GM10266 (cell line): ENCODE results near the gene MT2A.

Experiments
- DNase-seq: peaks from one replicate; pipeline ENCODE4 v3.0.0; 2012; ENCODE audit errors: extremely low spot score
- TF ChIP-seq, protein P1 (sequence below): IDR thresholded peaks from 2 replicates; pipeline ENCODE4 v1.5.1; 2012; ENCODE audit warnings: mild to moderate bottlenecking, low read depth; ENCODE audit not compliant: control insufficient read depth, insufficient read depth; ENCODE audit errors: missing control alignments

MT2A gene

DNA sequence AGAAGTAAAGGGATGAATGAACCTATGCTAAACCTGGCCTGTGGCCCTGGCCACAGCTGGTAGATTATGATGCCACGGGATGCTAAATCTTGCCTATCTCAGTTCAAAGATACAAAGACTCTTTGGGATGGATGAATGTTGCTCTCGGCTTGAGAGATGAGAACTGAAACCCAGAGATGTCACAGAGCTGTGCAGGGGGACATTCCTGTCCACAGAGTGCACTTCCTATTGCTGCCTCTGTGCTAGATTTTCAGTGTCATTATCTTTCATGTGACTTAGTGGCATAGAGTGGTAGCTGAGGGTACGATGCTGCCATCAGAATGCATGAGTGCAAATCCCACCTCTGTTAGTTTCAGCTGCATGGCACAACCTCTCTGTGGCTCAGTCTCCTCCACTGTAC is 21.8 kb downstream of the MT2A start:
- TF ChIP-seq, protein P1, sequence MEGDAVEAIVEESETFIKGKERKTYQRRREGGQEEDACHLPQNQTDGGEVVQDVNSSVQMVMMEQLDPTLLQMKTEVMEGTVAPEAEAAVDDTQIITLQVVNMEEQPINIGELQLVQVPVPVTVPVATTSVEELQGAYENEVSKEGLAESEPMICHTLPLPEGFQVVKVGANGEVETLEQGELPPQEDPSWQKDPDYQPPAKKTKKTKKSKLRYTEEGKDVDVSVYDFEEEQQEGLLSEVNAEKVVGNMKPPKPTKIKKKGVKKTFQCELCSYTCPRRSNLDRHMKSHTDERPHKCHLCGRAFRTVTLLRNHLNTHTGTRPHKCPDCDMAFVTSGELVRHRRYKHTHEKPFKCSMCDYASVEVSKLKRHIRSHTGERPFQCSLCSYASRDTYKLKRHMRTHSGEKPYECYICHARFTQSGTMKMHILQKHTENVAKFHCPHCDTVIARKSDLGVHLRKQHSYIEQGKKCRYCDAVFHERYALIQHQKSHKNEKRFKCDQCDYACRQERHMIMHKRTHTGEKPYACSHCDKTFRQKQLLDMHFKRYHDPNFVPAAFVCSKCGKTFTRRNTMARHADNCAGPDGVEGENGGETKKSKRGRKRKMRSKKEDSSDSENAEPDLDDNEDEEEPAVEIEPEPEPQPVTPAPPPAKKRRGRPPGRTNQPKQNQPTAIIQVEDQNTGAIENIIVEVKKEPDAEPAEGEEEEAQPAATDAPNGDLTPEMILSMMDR: no peak
- DNase-seq: peak; percentile 83

DNA sequence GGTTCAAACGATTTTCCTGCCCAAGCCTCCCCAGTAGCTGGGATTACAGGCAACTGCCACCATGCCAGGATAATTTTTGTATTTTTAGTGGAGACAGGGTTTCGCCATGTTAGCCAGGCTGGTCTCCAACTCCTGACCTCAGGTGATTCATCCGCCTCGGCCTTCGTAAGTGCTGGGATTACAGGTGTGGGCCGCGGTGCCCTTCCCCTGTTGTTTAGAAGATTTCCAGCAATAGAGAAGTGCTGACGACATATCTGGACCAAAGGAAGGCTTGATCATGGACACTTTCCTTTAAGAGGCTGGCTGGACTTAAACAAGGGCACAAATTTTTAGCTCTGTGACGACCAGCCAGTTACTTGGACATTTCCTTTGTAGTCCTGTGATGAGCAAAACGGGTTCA is 22.8 kb downstream of the MT2A start:
- DNase-seq: no peak
- TF ChIP-seq, protein P1: no peak

DNA sequence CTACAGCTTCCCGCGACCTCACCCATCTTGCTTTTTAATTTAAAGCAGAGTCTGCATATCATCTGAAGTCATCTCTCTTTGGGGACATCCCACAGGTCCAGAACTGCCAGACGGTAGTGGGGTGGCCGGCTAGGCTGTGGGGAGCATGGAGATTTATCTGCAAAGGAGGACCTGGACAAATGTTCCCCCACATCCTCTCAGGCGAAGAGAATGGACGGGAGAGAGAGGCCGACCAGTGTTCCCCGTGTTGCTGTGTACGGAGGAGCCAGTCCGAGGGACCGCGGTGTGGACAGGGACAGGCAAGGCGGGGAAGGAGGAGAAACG is 23.4 kb downstream of the MT2A start:
- no peak for DNase-seq
- TF ChIP-seq, protein P1: no peak

DNA sequence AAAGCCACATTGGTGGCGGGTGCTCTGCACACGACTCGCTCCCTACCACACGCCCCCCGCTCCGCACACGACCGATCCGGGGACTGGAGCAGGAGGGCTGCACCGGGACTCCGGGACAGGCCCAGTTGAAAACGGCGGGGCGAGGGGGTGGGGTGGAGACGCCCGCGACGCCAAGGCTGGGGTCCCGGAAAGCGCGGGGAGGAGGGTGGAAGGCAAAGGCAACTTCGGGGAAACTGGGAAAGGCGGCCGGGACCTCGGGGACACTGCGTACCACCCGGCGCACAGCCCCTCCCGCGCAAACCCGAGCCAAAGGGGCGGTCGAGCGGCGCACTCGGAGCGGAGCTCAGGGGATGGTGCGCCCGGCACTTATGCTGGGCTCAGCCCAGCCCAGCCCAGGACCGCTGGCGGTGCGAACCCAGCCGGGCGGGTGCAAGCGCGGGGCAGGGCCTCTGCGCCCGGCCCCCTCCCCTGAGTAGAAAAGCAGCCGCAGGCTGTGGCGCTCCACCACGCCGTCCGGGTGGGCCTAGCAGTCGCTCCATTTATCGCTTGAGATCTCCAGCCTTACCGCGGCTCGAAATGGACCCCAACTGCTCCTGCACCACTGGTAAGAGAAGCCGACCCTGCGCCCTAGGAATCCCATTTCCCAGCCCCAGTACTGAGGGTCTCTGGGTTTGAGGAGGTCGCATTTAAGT is 23.9 kb downstream of the MT2A start, which contains the start of gene MT1M:
MT1M (plus strand) TSS at position 504 of the 692 bp plus-strand sequence; CDS start at position 577, 73 bp downstream.
- DNase-seq: no peak

DNA sequence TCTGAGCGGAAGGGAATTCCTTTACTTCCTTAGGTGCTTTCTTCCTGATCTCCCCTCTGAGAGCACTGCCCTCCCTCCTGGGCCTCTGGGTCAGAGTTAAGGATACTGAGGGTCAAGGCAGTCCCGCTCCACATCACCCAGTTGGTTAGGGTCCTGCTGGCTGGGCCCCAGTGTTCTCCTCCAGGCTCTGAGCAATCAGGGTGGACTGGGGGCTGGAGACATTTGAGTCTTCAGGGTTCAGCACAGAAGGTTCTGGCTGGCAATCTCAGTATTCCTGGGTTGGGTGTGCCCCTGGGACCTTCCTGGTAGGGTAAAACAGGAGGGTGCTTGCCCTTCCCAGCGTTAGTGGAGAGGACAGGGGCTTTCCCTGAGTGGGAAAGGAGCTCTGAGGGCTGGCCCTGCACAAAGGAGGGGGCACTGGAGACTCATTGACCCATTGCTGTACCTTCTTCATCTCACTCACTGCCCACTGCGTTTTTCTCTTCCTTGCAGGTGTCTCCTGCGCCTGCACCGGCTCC is 24.5 kb downstream of the MT2A start:
- no peak for DNase-seq
- TF ChIP-seq, protein P1: no peak

More for the DNA sequence above, 23.9 kb downstream of the MT2A start, which contains the start of gene MT1M:
- TF ChIP-seq, protein P1: no peak

DNA sequence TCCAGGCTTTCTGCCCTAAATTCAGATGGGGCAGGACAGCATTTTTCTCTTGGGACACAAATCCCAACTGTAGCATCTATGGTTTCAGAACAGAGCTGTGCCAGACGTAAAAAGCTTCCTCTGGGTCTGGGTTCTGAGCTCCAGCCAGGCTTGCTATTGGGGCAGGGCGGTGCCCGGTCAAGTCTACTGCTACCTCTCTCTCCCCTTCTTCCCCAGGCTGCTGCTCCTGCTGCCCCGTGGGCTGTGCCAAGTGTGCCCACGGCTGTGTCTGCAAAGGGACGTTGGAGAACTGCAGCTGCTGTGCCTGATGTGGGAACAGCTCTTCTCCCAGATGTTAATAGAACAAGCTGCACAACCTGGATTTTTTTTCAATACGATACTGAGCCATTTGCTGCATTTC is 25.2 kb downstream of the MT2A start:
- no peak for DNase-seq
- TF ChIP-seq, protein P1: no peak

DNA sequence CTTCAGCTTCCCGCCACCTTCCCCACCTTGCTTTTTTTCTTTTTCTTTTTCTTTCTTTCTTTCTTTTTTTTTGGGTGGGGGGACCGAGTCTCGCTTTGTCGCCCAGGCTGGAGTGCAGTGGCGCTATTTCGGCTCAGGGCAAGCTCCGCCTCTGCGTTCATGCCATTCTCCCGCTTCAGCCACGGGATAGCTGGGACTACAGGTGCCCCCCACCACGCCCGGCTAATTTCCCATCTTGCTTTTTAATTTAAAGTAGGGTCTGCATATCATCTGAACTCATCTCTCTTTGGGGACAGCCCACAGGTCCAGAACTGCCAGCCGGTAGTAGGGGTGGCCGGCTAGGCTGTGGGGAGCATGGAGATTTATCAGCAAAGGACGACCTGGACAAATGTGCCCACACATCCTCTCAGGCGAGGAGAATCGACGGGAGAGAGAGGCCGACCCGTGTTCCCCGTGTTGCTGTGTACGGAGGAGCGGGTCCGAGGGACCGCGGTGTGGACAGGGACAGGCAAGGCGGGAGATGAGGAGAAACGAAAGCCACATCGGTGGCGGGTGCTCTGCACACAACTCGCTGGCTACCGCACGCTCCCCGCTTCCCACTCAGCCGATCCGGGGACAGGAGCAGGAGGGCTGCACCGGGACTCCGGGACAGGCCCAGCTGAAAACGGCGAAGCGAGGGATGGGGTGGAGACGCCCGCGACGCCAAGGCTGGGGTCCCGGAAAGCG is 26.5 kb downstream of the MT2A start:
- no peak for DNase-seq
- TF ChIP-seq, protein P1: no peak
